Spleen (tissue), 11 donors: ENCODE measurements around the gene TMEM176B. TPM values are rescaled to one million over a fixed set of nuclear protein-coding genes. Genes with fewer than 3 reads are reported as not detected.

Experiments used
- DNase-seq: peaks from one replicate; pipeline ENCODE4 v3.0.0-alpha.2; 2020
- H3K27ac ChIP-seq, 8 donors: fragments of 200-600 bp; sonication (generic) in 7 of 8; 1 replicate in 4 of 8; 2 replicates in 4 of 8; pipeline versions ENCODE4 v1.5.0 to v1.8.0; 2016 to 2021; ENCODE audit warnings: inconsistent platforms in 4 of 8, mild to moderate bottlenecking in 4 of 8, moderate library complexity in 1 of 8
- H3K27me3 ChIP-seq, 7 donors: fragments of 200-600 bp; sonication (generic) in 6 of 7; replicated peaks in 1 of 7; 1 replicate in 4 of 7; 2 replicates in 3 of 7; pipeline versions ENCODE4 v1.5.0 to v1.8.0; 2016 to 2021; ENCODE audit warnings: inconsistent platforms in 3 of 7, mild to moderate bottlenecking in 1 of 7
- H3K36me3 ChIP-seq, 6 donors: fragments of 200-600 bp; sonication (generic) in 5 of 6; 1 replicate in 4 of 6; 2 replicates in 2 of 6; pipeline versions ENCODE4 v1.5.0 to v1.8.0; 2016 to 2021; ENCODE audit warnings: inconsistent platforms in 2 of 6
- H3K4me1 ChIP-seq, 6 donors: fragments of 200-600 bp; sonication (generic) in 5 of 6; 1 replicate in 3 of 6; 2 replicates in 3 of 6; pipeline versions ENCODE4 v1.5.0 to v1.8.0; 2016 to 2021; ENCODE audit warnings: inconsistent platforms in 3 of 6
- H3K4me3 ChIP-seq, 8 donors: fragments of 200-600 bp; sonication (generic) in 7 of 8; 1 replicate in 4 of 8; 2 replicates in 4 of 8; pipeline versions ENCODE4 v1.5.0 to v1.8.0; 2016 to 2021; ENCODE audit warnings: inconsistent platforms in 4 of 8, mild to moderate bottlenecking in 4 of 8, moderate library complexity in 2 of 8
- H3K9me3 ChIP-seq, 8 donors: fragments of 200-600 bp; sonication (generic) in 7 of 8; 1 replicate in 4 of 8; 2 replicates in 4 of 8; pipeline versions ENCODE4 v1.5.0 to v1.8.0; 2016 to 2021; ENCODE audit warnings: inconsistent platforms in 4 of 8
- POLR2A ChIP-seq, 3 donors: fragments of 450-650 bp; IDR thresholded peaks; one replicate each; pipeline ENCODE4 v1.5.1; 2017; ENCODE audit warnings: antibody characterized with exemption in 3 of 3, mild to moderate bottlenecking in 1 of 3
- POLR2AphosphoS5 ChIP-seq, 3 donors: sonication (generic); formaldehyde crosslinking; IDR thresholded peaks; one replicate each; pipeline ENCODE4 v1.5.1; 2017; ENCODE audit warnings: antibody characterized with exemption in 3 of 3
- WGBS, 5 donors: extraction: QIAGEN DNeasy Blood & Tissue Kit in 3 of 5; methylation state at CpG; one replicate each; pipeline versions ENCODE4 v1.1.5 to v1.1.7; 2013 to 2018; 5-methylcytosine and 5-hydroxymethylcytosine counted together
- intact Hi-C: fragments of 100-400 bp; cut with DNase I; formaldehyde crosslinking; loops from one replicate; pipeline ENCODE4 v1.15.0; 2023; ENCODE audit warnings: low total_unique reads
- polyA plus RNA-seq, 3 donors: library from polyadenylated mRNA; stranded (reverse); fragments of 200-250 nt; gene quantifications; one replicate each; pipeline ENCODE4 v1.2.1, GENCODE V29; 2013
- total RNA-seq, 7 donors: library from RNA; depleted of rRNA in 3 of 7; stranded (reverse); fragments of >200 nt in 3 of 7; fragmentation: NEBNext Ultra II Directional in 4 of 7; extraction: Animal tissue kit (Norgen Biotek cat#: 25700) in 4 of 7; gene quantifications; one replicate each; pipeline versions ENCODE4 v1.1.0 to v1.2.1, GENCODE V29; 2016 to 2021
- TF ChIP-seq, protein P1 (sequence below), 11 experiments: fragments of 200-600 bp in 7 of 11; fragments of 450-650 bp in 4 of 11; sonication (generic) in 4 of 11; IDR thresholded peaks in 8 of 11; conservative IDR thresholded peaks in 3 of 11; 1 replicate in 7 of 11; 2 replicates in 4 of 11; pipeline versions ENCODE4 v1.4.0 to v1.8.0; 2016 to 2021; ENCODE audit warnings: antibody characterized with exemption in 11 of 11, inconsistent platforms in 4 of 11, mild to moderate bottlenecking in 1 of 11
- donor health status: healthy with polysubstance abuse.
- donor health status: DM: no; HTN: no; CAD: no; lungs with moderate emphysema.
- donor health status: DM: no; HTN: no; CAD: no.
- donor health status: Bipolar disorder and iron deficiency.
- donor health status: healthy.
- donor health status: DM: no; HTN: no; CAD: no.
- donor health status: DM: yes; HTN: yes; CAD: no.

TMEM176B gene
- total and polyA plus RNA-seq, 10 donors = 56.1 to 107 (median 82.2) TPM

DNA sequence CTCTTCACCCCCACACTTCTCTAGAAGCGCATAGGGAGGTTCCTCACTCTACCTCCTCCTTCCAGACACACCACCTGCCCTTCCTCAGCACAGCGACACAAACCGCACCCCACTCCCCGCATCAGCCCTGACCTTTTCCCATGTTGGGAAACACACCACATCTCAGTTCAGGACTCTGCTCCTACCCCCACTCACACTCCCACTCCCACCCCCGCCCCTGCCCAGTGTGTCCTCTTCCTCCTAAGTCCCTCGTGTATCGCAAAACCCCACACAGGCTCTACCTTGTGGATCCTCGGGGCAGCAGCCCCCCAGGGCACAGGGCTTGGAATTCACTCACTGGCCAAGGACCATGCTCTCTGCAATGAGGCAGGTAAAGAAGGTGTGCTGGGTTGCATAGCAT lies 47.9 kb upstream of the TMEM176B start:
- Histone ChIP-seq H3K36me3 (no peaks in the 10 kb centered on the region), H3K27ac (no peak overlapping the region), H3K4me3 (no peak overlapping the region), H3K27me3 (peaks cover 0 to 17% (median 4%) of the 10 kb centered on the region in 7 donors), H3K4me1 (no peaks in the 10 kb centered on the region), H3K9me3 (peaks cover 0 to 1% (median 0%) of the 10 kb centered on the region in 8 donors)
- TF ChIP-seq, protein P1, sequence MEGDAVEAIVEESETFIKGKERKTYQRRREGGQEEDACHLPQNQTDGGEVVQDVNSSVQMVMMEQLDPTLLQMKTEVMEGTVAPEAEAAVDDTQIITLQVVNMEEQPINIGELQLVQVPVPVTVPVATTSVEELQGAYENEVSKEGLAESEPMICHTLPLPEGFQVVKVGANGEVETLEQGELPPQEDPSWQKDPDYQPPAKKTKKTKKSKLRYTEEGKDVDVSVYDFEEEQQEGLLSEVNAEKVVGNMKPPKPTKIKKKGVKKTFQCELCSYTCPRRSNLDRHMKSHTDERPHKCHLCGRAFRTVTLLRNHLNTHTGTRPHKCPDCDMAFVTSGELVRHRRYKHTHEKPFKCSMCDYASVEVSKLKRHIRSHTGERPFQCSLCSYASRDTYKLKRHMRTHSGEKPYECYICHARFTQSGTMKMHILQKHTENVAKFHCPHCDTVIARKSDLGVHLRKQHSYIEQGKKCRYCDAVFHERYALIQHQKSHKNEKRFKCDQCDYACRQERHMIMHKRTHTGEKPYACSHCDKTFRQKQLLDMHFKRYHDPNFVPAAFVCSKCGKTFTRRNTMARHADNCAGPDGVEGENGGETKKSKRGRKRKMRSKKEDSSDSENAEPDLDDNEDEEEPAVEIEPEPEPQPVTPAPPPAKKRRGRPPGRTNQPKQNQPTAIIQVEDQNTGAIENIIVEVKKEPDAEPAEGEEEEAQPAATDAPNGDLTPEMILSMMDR (IDR thresholded peaks at IDR 0.05 in 8 of 11, conservative IDR thresholded peaks at IDR 0.05 in 3 of 11) = no peak
- TF ChIP-seq POLR2AphosphoS5 (IDR thresholded peaks at IDR 0.05) (no peak), POLR2A (IDR thresholded peaks at IDR 0.05) (no peak)
- no peak for DNase-seq
- 86 to 97% (median 89%) methylated on average over 8 of the region's 8 CpGs for WGBS, 5 donors
- intact Hi-C loops = no loop called here

DNA sequence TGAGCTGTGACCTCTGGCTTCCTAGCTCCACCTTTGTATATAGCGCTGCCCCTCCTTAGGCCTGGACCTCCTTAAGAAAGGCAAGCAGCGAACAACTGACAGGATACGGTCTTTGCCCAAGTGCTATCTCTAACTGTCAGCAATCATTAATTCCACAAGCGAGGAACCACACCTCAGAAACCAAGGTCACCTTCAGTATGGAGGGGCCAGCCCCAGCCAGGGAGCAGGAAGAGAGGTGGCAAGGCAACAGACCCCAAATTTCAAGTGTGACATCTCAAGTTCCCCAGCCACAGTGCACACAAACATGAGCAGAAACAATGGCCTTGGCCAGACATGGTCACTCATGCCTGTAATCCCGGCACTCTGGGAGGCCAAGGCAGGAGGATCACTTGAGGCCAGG lies 47.4 kb upstream of the TMEM176B start:
- intact Hi-C loops = no loop called here
- Histone ChIP-seq H3K4me3 (no peak overlapping the region), H3K36me3 (no peaks in the 10 kb centered on the region), H3K27me3 (peaks cover 0 to 15% (median 4%) of the 10 kb centered on the region in 7 donors), H3K27ac (no peak overlapping the region), H3K9me3 (peaks cover 0 to 7% (median 0%) of the 10 kb centered on the region in 8 donors), H3K4me1 (no peaks in the 10 kb centered on the region)
- WGBS, 5 donors = 73 to 91% (median 85%) methylated on average over 5 of the region's 5 CpGs
- no peak for DNase-seq
- no peak for TF ChIP-seq POLR2A (IDR thresholded peaks at IDR 0.05)
- TF ChIP-seq, protein P1 (IDR thresholded peaks at IDR 0.05 in 8 of 11, conservative IDR thresholded peaks at IDR 0.05 in 3 of 11) = no peak
- no peak for TF ChIP-seq POLR2AphosphoS5 (IDR thresholded peaks at IDR 0.05)

DNA sequence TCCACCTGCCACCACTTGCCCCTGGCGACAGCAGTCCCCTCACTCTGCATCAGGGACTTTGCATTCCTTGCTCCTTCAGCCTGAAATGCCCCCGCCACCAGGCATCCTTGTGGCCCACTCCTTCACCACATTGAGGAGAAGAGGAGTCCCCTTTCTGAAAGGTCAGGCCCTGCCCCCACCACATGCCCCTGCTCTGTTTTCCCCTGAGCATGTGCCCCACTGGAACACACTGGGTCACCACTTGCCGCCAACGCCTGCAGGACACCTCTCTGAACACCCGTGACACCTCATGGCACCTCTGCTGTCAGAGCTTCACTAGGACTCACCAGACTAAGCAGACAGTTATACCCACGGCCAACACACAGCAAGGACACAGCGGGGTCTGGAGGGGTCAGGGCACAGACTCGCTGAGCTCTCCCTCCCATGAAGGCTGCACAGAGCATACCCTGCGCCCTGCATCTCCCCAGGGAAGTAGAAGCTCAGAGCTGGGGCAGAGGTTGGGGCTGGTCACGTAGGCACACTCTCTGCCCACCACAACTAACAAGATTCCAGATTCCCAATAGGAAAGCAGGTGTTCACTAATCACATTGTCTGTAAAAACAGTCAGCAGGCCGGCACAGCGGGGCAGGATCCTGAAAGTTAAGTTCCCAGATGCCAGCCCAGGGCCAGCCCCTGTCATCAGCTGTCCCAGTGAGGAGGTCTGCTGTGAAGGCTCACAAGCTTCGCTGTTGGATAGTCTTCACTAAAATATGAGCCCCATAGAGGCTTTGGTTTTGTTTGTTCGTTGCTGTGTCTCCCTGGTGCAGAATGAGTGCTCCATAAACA lies 46.3 kb upstream of the TMEM176B start:
- WGBS, 5 donors = 87 to 93% (median 92%) methylated on average over 9 to 14 of the region's 14 CpGs

DNA sequence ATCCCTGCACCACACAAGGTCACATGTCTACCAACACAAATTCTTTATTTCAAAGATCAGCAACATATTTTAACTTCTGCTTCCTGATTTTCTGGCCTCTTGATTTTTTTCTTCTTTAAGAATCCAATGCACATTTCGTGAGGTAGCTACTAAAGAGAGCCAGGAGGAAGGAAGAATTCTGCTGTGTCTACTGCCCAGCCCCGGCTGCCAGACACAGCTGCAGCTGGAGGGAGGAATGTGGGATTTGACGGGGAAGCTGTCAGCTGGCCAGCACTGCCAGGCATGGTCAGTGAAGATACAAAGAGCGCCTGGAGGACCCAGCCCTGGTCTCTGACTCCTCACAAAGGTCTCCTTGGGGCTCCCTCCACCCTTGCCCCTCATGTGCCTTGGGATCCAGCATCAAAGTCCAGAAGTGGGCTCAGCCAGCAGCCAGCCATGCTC lies 45.3 kb upstream of the TMEM176B start:
- peaks cover 0 to 10% (median 0%) of the 10 kb centered on the region in 8 donors for H3K9me3 ChIP-seq
- DNase-seq = no peak
- H3K4me3 ChIP-seq = no peak overlapping the region
- no peaks in the 10 kb centered on the region for H3K27me3 ChIP-seq
- H3K27ac ChIP-seq = no peak overlapping the region
- H3K4me1 ChIP-seq = no peaks in the 10 kb centered on the region
- TF ChIP-seq POLR2A (IDR thresholded peaks at IDR 0.05) (no peak), POLR2AphosphoS5 (IDR thresholded peaks at IDR 0.05) (no peak)
- TF ChIP-seq, protein P1 (IDR thresholded peaks at IDR 0.05 in 8 of 11, conservative IDR thresholded peaks at IDR 0.05 in 3 of 11) = no peak
- WGBS, 5 donors = 20 to 43% (median 23%) methylated on average over 4 of the region's 4 CpGs
- H3K36me3 ChIP-seq = no peaks in the 10 kb centered on the region
- intact Hi-C loops = no loop called here

More for the DNA sequence above, 46.3 kb upstream of the TMEM176B start:
- TF ChIP-seq POLR2A (IDR thresholded peaks at IDR 0.05) = no peak
- intact Hi-C loops = no loop called here
- Histone ChIP-seq H3K4me1 (no peaks in the 10 kb centered on the region), H3K36me3 (no peaks in the 10 kb centered on the region), H3K4me3 (no peak overlapping the region), H3K27me3 (peaks cover 0 to 5% (median 0%) of the 10 kb centered on the region in 7 donors), H3K27ac (no peak overlapping the region), H3K9me3 (peaks cover 0 to 10% (median 0%) of the 10 kb centered on the region in 8 donors)
- DNase-seq = no peak
